HepG2 (cell line): Measurements from ENCODE around the gene MYO7A. TPM values are rescaled to one million over a fixed set of nuclear protein-coding genes. Genes with fewer than 3 reads are reported as not detected.

Source experiments
- ATAC-seq: fragments of 200-7000 bp; cut with Tn5 transposase; 3 replicates; pipeline ENCODE4 v1.9.1; 2020; ENCODE audit warnings: mild to moderate bottlenecking, moderate library complexity
- BruUV-seq: library from RNA; stranded (reverse); fragments of 400-500 nt; replicated peaks from 2 replicates; lab custom pipeline; 2021; lab: Mats Ljungman, UMichigan
- CTCF ChIA-PET: fragments of 300-600 bp; formaldehyde crosslinking; extraction: SDS; loops from one replicate; lab custom pipeline; 2021; ENCODE audit warnings: low total read pairs, inconsistent platforms, low intra/inter-chr PET ratio; lab: Yijun Ruan, JAX
- POLR2A ChIA-PET: fragments of 350-600 bp; sonication (Branson Sonifier 250); formaldehyde crosslinking; loops from one replicate; lab custom pipeline; 2020; ENCODE audit warnings: antibody characterized with exemption, inconsistent platforms; lab: Yijun Ruan, JAX
- DNase-seq: peaks from one replicate; pipeline ENCODE4 v3.0.0-alpha.2; 2015; ENCODE audit warnings: low spot score
- FAIRE-seq: peaks from 3 replicates; lab custom pipeline; 2011; peaks lifted over from hg19 to GRCh38; lab: Jason Lieb, UNC
- H2AFZ ChIP-seq: one replicate; pipeline ENCODE4 v1.6.1; 2011; ENCODE audit warnings: low read length, inconsistent platforms
- H3K27ac ChIP-seq: fragments of 300-600 bp; 3 replicates; pipeline ENCODE4 v1.8.0; 2011; ENCODE audit warnings: mixed run types, mild to moderate bottlenecking, mixed read lengths, low read length, inconsistent platforms; ENCODE audit not compliant: insufficient read depth; ENCODE audit errors: extremely low read length
- H3K27me3 ChIP-seq, 2 experiments: fragments of 200-600 bp in 1 of 2; 2 replicates in 1 of 2; 3 replicates in 1 of 2; pipeline versions ENCODE4 v1.6.0 to v1.8.0; 2011; ENCODE audit warnings: low read length in 2 of 2, mild to moderate bottlenecking in 2 of 2, moderate library complexity in 2 of 2, inconsistent platforms in 1 of 2; ENCODE audit not compliant: insufficient read depth in 2 of 2, control insufficient read depth in 1 of 2
- H3K36me3 ChIP-seq, 2 experiments: fragments of 200-600 bp in 1 of 2; replicated peaks in 1 of 2; 2 replicates in 1 of 2; 3 replicates in 1 of 2; pipeline versions ENCODE4 v1.5.1 to v1.8.0; 2011; ENCODE audit warnings: low read length in 2 of 2, inconsistent platforms in 1 of 2; ENCODE audit not compliant: insufficient read depth in 2 of 2, control insufficient read depth in 1 of 2
- H3K4me1 ChIP-seq: 2 replicates; pipeline ENCODE4 v1.5.1; 2012; ENCODE audit warnings: low read length, inconsistent platforms; ENCODE audit not compliant: insufficient read depth
- H3K4me2 ChIP-seq: 2 replicates; pipeline ENCODE4 v1.6.0; 2011; ENCODE audit warnings: low read depth, low read length, inconsistent platforms
- H3K4me3 ChIP-seq, 3 experiments: fragments of 200-600 bp in 1 of 3; sonication (generic), shearing (Covaris generic) in 1 of 3; replicated peaks in 1 of 3; 2 replicates each; pipeline ENCODE4 v1.5.1; 2011 to 2016; ENCODE audit warnings: low read length in 3 of 3, inconsistent platforms in 2 of 3, low read depth in 2 of 3, mild to moderate bottlenecking in 2 of 3, control low read depth in 1 of 3, mixed read lengths in 1 of 3; ENCODE audit not compliant: insufficient read depth in 1 of 3
- H3K79me2 ChIP-seq: one replicate; pipeline ENCODE4 v1.6.1; 2011; ENCODE audit warnings: low read length, inconsistent platforms; ENCODE audit not compliant: insufficient read depth
- H3K9ac ChIP-seq: 2 replicates; pipeline ENCODE4 v1.6.0; 2011; ENCODE audit warnings: mild to moderate bottlenecking, low read depth, low read length, inconsistent platforms; ENCODE audit not compliant: insufficient read depth
- H3K9me3 ChIP-seq: 2 replicates; pipeline ENCODE4 v1.5.1; 2012; ENCODE audit warnings: mild to moderate bottlenecking, low read length
- H4K20me1 ChIP-seq: 2 replicates; pipeline ENCODE4 v1.6.0; 2011; ENCODE audit warnings: inconsistent platforms, mild to moderate bottlenecking, low read length, moderate library complexity; ENCODE audit not compliant: insufficient read depth
- ARHGAP35 ChIP-seq: sonication (generic); formaldehyde crosslinking; IDR thresholded peaks from 2 replicates; pipeline ENCODE4 v1.9.0; 2022; ENCODE audit warnings: mild to moderate bottlenecking, inconsistent platforms, moderate library complexity, missing genetic modification reagents, borderline replicate concordance
- ELF1 ChIP-seq: sonication (generic); formaldehyde crosslinking; IDR thresholded peaks from 2 replicates; pipeline ENCODE4 v1.4.0; 2020; ENCODE audit warnings: missing genetic modification reagents
- JUNB ChIP-seq: sonication (generic); formaldehyde crosslinking; IDR thresholded peaks from 2 replicates; pipeline ENCODE4 v1.8.0; 2022; ENCODE audit warnings: missing genetic modification reagents, mild to moderate bottlenecking, borderline replicate concordance
- MTERF4 ChIP-seq: sonication (generic); formaldehyde crosslinking; IDR thresholded peaks from 2 replicates; pipeline ENCODE4 v1.8.0; 2023; ENCODE audit warnings: mild to moderate bottlenecking, missing genetic modification reagents
- TCF12 ChIP-seq, 2 experiments: fragments of 450-650 bp in 1 of 2; sonication (generic) in 1 of 2; formaldehyde crosslinking in 1 of 2; IDR thresholded peaks; 2 replicates each; pipeline versions ENCODE4 v1.6.1 to v1.8.0; 2017 to 2022; ENCODE audit warnings: antibody characterized with exemption in 1 of 2, mild to moderate bottlenecking in 1 of 2, missing genetic modification reagents in 1 of 2, moderate library complexity in 1 of 2
- TP53 ChIP-seq: sonication (generic); formaldehyde crosslinking; conservative IDR thresholded peaks from 2 replicates; pipeline ENCODE4 v1.4.0; 2020; ENCODE audit warnings: missing genetic modification reagents
- ZNF761 ChIP-seq: sonication (generic); formaldehyde crosslinking; conservative IDR thresholded peaks from 2 replicates; pipeline ENCODE4 v1.4.0; 2020; ENCODE audit warnings: mild to moderate bottlenecking, missing genetic modification reagents
- WGBS: methylation state at CpG from one replicate; pipeline ENCODE4 v1.1.6; 2017; ENCODE audit warnings: low lambda C conversion rate; 5-methylcytosine and 5-hydroxymethylcytosine counted together
- in situ Hi-C: cut with HindIII; loops from 2 replicates; pipeline ENCODE4 v1.10.0; 2017; ENCODE audit warnings: low pct_unique_long_range_greater_than_20kb; ENCODE audit not compliant: extremely low pct_ligation_motif_present
- intact Hi-C: fragments of 100-400 bp; cut with micrococcal nuclease; formaldehyde crosslinking; loops from one replicate; pipeline ENCODE4 v1.10.0; 2022; ENCODE audit not compliant: unreplicated experiment
- polyA plus RNA-seq, 8 experiments: library from polyadenylated mRNA; depleted of rRNA in 3 of 8; stranded (reverse) in 7 of 8; unstranded in 1 of 8; fragments of >200 nt; fragmentation: Illumina TruSeq in 4 of 8; extraction: Trizol in 4 of 8; gene quantifications; 2 replicates each; pipeline versions ENCODE4 v1.2.1 to v1.2.3, GENCODE V29; 2011 to 2016; ENCODE audit warnings: low read depth in 4 of 8, missing spikeins in 1 of 8, mixed read lengths in 1 of 8; ENCODE audit not compliant: insufficient read depth in 1 of 8
- total RNA-seq, 5 experiments: library from RNA; depleted of rRNA; stranded (reverse); fragments of >200 nt; fragmentation: Illumina TruSeq; extraction: Trizol; gene quantifications; 2 replicates each; pipeline ENCODE4 v1.2.3, GENCODE V29; 2016; ENCODE audit warnings: low read depth in 1 of 5
- TF ChIP-seq, protein P1 (sequence below): sonication (generic); formaldehyde crosslinking; IDR thresholded peaks from 2 replicates; pipeline ENCODE4 v1.5.1; 2020; ENCODE audit warnings: mild to moderate bottlenecking, missing genetic modification reagents, borderline replicate concordance

MYO7A gene
- total and polyA plus RNA-seq, 2 of the 13 experiments (the other 11 are each of a cell fraction or from before 2014, with no cell fraction given) = 7.5 to 10.0 TPM

DNA sequence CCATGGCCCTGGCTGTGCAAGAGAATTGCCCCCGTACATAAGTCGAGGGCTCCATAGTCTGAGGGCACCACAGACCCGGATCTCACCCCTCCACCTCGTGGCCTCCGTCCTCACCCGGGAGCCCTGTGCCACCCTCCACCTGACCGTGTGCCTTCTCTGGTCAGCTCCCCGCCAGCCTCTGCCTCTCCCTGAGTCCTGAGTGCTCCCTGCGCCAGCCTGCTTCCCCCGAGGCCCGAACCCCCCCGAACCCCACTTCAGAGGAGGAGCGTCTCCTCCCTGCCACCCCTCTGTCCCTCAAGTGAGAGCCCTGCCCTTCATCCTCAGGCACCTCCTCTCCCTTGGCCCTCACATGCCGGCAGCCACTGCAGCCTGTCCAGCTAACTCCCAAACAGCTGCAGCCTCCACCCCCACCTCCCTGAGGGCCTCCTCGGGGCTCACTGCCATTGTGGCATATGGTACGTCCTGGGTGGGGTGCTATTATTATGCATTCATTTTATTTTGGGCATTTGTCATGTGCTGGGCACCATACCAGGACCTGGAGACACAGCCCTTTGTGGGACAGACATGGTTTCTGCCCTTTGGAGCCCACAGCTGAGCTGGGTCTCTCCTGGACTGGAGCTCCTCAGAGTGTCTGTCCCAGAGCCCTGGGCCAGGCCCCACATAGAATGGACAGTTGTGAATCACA is 67.2 kb downstream of the MYO7A start:
- WGBS = 88% methylated on average over 16 of the region's 16 CpGs
- Histone ChIP-seq H3K4me2 (no peak overlapping the region), H2AFZ (no peak overlapping the region), H3K27me3 (no peaks in the 10 kb centered on the region), H3K4me1 (no peaks in the 10 kb centered on the region), H3K79me2 (no peaks in the 10 kb centered on the region), H3K27ac (no peak overlapping the region), H3K4me3 (no peak overlapping the region), H3K36me3 (no peaks in the 10 kb centered on the region), H3K9me3 (0 out of 2 replicates have a peak, but pooled peaks cover 4% of the 10 kb centered on the region), H4K20me1 (no peaks in the 10 kb centered on the region), H3K9ac (no peak overlapping the region)
- ATAC-seq (no peak), FAIRE-seq (no peak), DNase-seq (no peak)
- ChIA-PET CTCF (interaction anchor here (1.1 kb wide), 1 partner anchor 353 kb away, joined by 6 read pairs; no protein-coding TSS in a partner anchor), POLR2A (no interaction called here)
- in situ Hi-C loops (loop anchor here (5.0 kb wide), 1 partner anchor 352 kb away; no protein-coding TSS in a partner anchor), intact Hi-C loops (loop anchor here (5.0 to 10.0 kb wide), 2 partner anchors 180 to 422 kb away; no protein-coding TSS in a partner anchor)
- no TSS peak for BruUV-seq
- TF ChIP-seq ZNF761 (CRISPR knock-in tag) = no peak
- no peak for TF ChIP-seq MTERF4 (CRISPR knock-in tag)
- TF ChIP-seq, protein P1, sequence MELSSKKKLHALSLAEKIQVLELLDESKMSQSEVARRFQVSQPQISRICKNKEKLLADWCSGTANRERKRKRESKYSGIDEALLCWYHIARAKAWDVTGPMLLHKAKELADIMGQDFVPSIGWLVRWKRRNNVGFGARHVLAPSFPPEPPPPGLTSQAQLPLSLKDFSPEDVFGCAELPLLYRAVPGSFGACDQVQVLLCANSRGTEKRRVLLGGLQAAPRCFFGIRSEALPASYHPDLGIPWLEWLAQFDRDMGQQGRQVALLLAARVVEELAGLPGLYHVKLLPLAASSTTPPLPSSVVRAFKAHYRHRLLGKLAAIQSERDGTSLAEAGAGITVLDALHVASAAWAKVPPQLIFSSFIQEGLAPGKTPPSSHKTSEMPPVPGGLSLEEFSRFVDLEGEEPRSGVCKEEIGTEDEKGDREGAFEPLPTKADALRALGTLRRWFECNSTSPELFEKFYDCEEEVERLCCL (CRISPR knock-in tag) = no peak
- no peak for TF ChIP-seq ARHGAP35 (CRISPR knock-in tag)
- TF ChIP-seq TP53 (CRISPR knock-in tag) = no peak
- no peak for TF ChIP-seq JUNB (CRISPR knock-in tag)
- TF ChIP-seq TCF12 (IDR thresholded peaks at IDR 0.05) = no peak
- no peak for TF ChIP-seq TCF12 (CRISPR knock-in tag; IDR thresholded peaks at IDR 0.05)
- TF ChIP-seq ELF1 = no peak
